H9 (cell line): ENCODE results near the gene SMIM1. TPM values are rescaled to one million over a fixed set of nuclear protein-coding genes. Genes with fewer than 3 reads are reported as not detected.

Experiments used
- DNase-seq: peaks from one replicate; pipeline ENCODE4 v3.0.0-alpha.2; 2017
- H2AFZ ChIP-seq: one replicate; pipeline ENCODE4 v1.6.1; 2013; ENCODE audit warnings: mild to moderate bottlenecking, low read length, control low read depth, moderate library complexity
- H2AK5ac ChIP-seq: 2 replicates; pipeline ENCODE4 v1.6.1; 2013; ENCODE audit warnings: low read length, control low read depth, mixed read lengths; ENCODE audit not compliant: insufficient read length
- H2BK120ac ChIP-seq: one replicate; pipeline ENCODE4 v1.6.1; 2013; ENCODE audit warnings: low read depth, mild to moderate bottlenecking, low read length, control low read depth, inconsistent platforms; ENCODE audit not compliant: poor library complexity, severe bottlenecking
- H2BK12ac ChIP-seq: 2 replicates; pipeline ENCODE4 v1.6.1; 2013; ENCODE audit warnings: low read length, control low read depth, mixed read lengths, low read depth; ENCODE audit not compliant: insufficient read length
- H2BK15ac ChIP-seq: 2 replicates; pipeline ENCODE4 v1.6.1; 2013; ENCODE audit warnings: low read depth, low read length, control low read depth
- H2BK20ac ChIP-seq: one replicate; pipeline ENCODE4 v1.6.1; 2013; ENCODE audit warnings: low read depth, mild to moderate bottlenecking, low read length, control low read depth, inconsistent platforms; ENCODE audit not compliant: poor library complexity, severe bottlenecking
- H2BK5ac ChIP-seq: 2 replicates; pipeline ENCODE4 v1.6.1; 2013; ENCODE audit warnings: low read length, control low read depth, mixed read lengths; ENCODE audit not compliant: insufficient read length
- H3K14ac ChIP-seq: 2 replicates; pipeline ENCODE4 v1.6.1; 2013; ENCODE audit warnings: low read length, control low read depth; ENCODE audit not compliant: insufficient read depth
- H3K18ac ChIP-seq: 2 replicates; pipeline ENCODE4 v1.6.1; 2013; ENCODE audit warnings: low read depth, mild to moderate bottlenecking, mixed read lengths, low read length, control low read depth; ENCODE audit not compliant: insufficient read length
- H3K23ac ChIP-seq: 2 replicates; pipeline ENCODE4 v1.6.1; 2013; ENCODE audit warnings: low read length, control low read depth, mixed read lengths, low read depth; ENCODE audit not compliant: insufficient read length
- H3K23me2 ChIP-seq: 2 replicates; pipeline ENCODE4 v1.6.1; 2013; ENCODE audit warnings: low read depth, mild to moderate bottlenecking, mixed read lengths, low read length, control low read depth; ENCODE audit not compliant: insufficient read length, poor library complexity, severe bottlenecking
- H3K27ac ChIP-seq: 2 replicates; pipeline ENCODE4 v1.5.1; 2013; ENCODE audit warnings: low read length, control low read depth, mixed read lengths, low read depth; ENCODE audit not compliant: insufficient read length
- H3K27me3 ChIP-seq: 2 replicates; pipeline ENCODE4 v1.6.1; 2013; ENCODE audit warnings: low read length, control low read depth, inconsistent platforms; ENCODE audit not compliant: insufficient read depth
- H3K4ac ChIP-seq: 2 replicates; pipeline ENCODE4 v1.6.1; 2013; ENCODE audit warnings: low read depth, mild to moderate bottlenecking, control low read depth, inconsistent platforms, low read length, moderate library complexity
- H3K4me1 ChIP-seq: 2 replicates; pipeline ENCODE4 v1.6.1; 2013; ENCODE audit warnings: low read length, control low read depth, inconsistent platforms; ENCODE audit not compliant: insufficient read depth
- H3K4me2 ChIP-seq: 2 replicates; pipeline ENCODE4 v1.6.1; 2013; ENCODE audit warnings: low read length, control low read depth, mixed read lengths; ENCODE audit not compliant: insufficient read length, insufficient read depth
- H3K56ac ChIP-seq: 2 replicates; pipeline ENCODE4 v1.6.1; 2013; ENCODE audit warnings: low read depth, mild to moderate bottlenecking, mixed read lengths, low read length, control low read depth; ENCODE audit not compliant: insufficient read length
- H3K79me1 ChIP-seq: 2 replicates; pipeline ENCODE4 v1.6.1; 2013; ENCODE audit warnings: low read depth, mild to moderate bottlenecking, moderate library complexity, low read length, control low read depth, inconsistent platforms; ENCODE audit not compliant: insufficient read depth, poor library complexity, severe bottlenecking
- H3K79me2 ChIP-seq: 2 replicates; pipeline ENCODE4 v1.6.1; 2013; ENCODE audit warnings: low read length, control low read depth, inconsistent platforms; ENCODE audit not compliant: insufficient read depth
- H3K9ac ChIP-seq: 2 replicates; pipeline ENCODE4 v1.6.1; 2013; ENCODE audit warnings: low read length, control low read depth, mixed read lengths; ENCODE audit not compliant: insufficient read length; ENCODE audit errors: extremely low read depth
- H3K9me3 ChIP-seq: one replicate; pipeline ENCODE4 v1.6.1; 2013; ENCODE audit warnings: low read depth, low read length, inconsistent platforms; ENCODE audit not compliant: control insufficient read depth
- H3T11ph ChIP-seq: one replicate; pipeline ENCODE4 v1.6.1; 2013; ENCODE audit warnings: mild to moderate bottlenecking, low read length, control low read depth, inconsistent platforms
- H4K20me1 ChIP-seq: one replicate; pipeline ENCODE4 v1.6.1; 2013; ENCODE audit not compliant: control insufficient read depth, insufficient read length, insufficient read depth
- H4K5ac ChIP-seq: 2 replicates; pipeline ENCODE4 v1.6.1; 2013; ENCODE audit warnings: low read depth, mild to moderate bottlenecking, mixed read lengths, low read length, control low read depth; ENCODE audit not compliant: insufficient read length
- H4K8ac ChIP-seq: replicated peaks from 2 replicates; pipeline ENCODE4 v1.6.1; 2013; ENCODE audit warnings: low read length, control low read depth, mixed read lengths, low read depth; ENCODE audit not compliant: insufficient read length
- H4K91ac ChIP-seq: 2 replicates; pipeline ENCODE4 v1.6.1; 2013; ENCODE audit warnings: low read depth, mild to moderate bottlenecking, moderate library complexity, mixed read lengths, low read length, control low read depth; ENCODE audit not compliant: insufficient read length
- H3K27ac Mint-ChIP-seq, 3 experiments: 2 replicates in 2 of 3; 3 replicates in 1 of 3; pipeline ENCODE4 v1.8.0; 2020 to 2021; ENCODE audit warnings: mixed read lengths in 3 of 3, mild to moderate bottlenecking in 1 of 3, moderate library complexity in 1 of 3
- H3K27me3 Mint-ChIP-seq: 2 replicates; pipeline ENCODE4 v1.8.0; 2021; ENCODE audit warnings: low read depth, mild to moderate bottlenecking, moderate library complexity, mixed read lengths
- H3K36me3 Mint-ChIP-seq, 3 experiments: 2 replicates in 2 of 3; 3 replicates in 1 of 3; pipeline ENCODE4 v1.8.0; 2020 to 2021; ENCODE audit warnings: low read depth in 3 of 3, mixed read lengths in 3 of 3; ENCODE audit not compliant: insufficient read depth in 1 of 3
- H3K4me1 Mint-ChIP-seq, 2 experiments: 2 replicates each; pipeline ENCODE4 v1.8.0; 2020; ENCODE audit warnings: mixed read lengths in 2 of 2
- H3K4me3 Mint-ChIP-seq, 2 experiments: 2 replicates in 1 of 2; 3 replicates in 1 of 2; pipeline ENCODE4 v1.8.0; 2020 to 2021; ENCODE audit warnings: mild to moderate bottlenecking in 2 of 2, mixed read lengths in 2 of 2, moderate library complexity in 1 of 2
- H3K9me3 Mint-ChIP-seq, 2 experiments: 2 replicates in 1 of 2; 3 replicates in 1 of 2; pipeline ENCODE4 v1.8.0; 2020; ENCODE audit warnings: mild to moderate bottlenecking in 2 of 2, mixed read lengths in 2 of 2, moderate library complexity in 1 of 2
- CTCF ChIP-seq: fragments of 200-600 bp; sonication (generic); conservative IDR thresholded peaks from 3 replicates; pipeline ENCODE4 v1.8.0; 2021; ENCODE audit warnings: antibody characterized with exemption, mild to moderate bottlenecking
- WGBS: extraction: QIAGEN DNeasy Blood & Tissue Kit; methylation state at CpG from one replicate; pipeline ENCODE4 v1.1.7; 2013; ENCODE audit warnings: missing lambda C conversion rate, low lambda C conversion rate, mixed read lengths; ENCODE audit not compliant: insufficient read length; ENCODE audit errors: extremely low coverage; 5-methylcytosine and 5-hydroxymethylcytosine counted together
- total RNA-seq: library from RNA; stranded (reverse); gene quantifications from 2 replicates; pipeline ENCODE4 v1.2.1, GENCODE V29; 2021

The SMIM1 gene
- total RNA-seq, 1 experiment from 2014 or later, result 5.3 TPM

- Histone ChIP-seq H3K27ac (no peak overlapping the region), H3K79me2 (no peaks in the 10 kb centered on the region), H4K5ac (no peak overlapping the region), H4K8ac (no peak overlapping the region), H3K4me1 (no peaks in the 10 kb centered on the region), H3T11ph (no peak overlapping the region), H2BK20ac (no peak overlapping the region), H3K27me3 (no peaks in the 10 kb centered on the region), H2BK15ac (0 out of 2 replicates have a peak overlapping the region, but pooled peaks have one; percentile 48), H3K23me2 (no peaks in the 10 kb centered on the region), H2BK5ac (no peak overlapping the region), H3K18ac (no peak overlapping the region), H3K9me3 (peaks cover 13% of the 10 kb centered on the region), H4K91ac (no peak overlapping the region), H3K79me1 (no peaks in the 10 kb centered on the region), H2BK12ac (no peak overlapping the region), H3K4me2 (no peak overlapping the region), H4K20me1 (no peaks in the 10 kb centered on the region), H2AFZ (no peak overlapping the region), H2AK5ac (no peak overlapping the region), H2BK120ac (no peak overlapping the region), H3K56ac (no peak overlapping the region), H3K9ac (no peak overlapping the region), H3K23ac (no peak overlapping the region), H3K4ac (no peak overlapping the region), H3K14ac (no peak overlapping the region)
- Mint-ChIP-seq H3K27me3 (peaks cover 41% of the 10 kb centered on the region), H3K36me3 (peaks cover 10 to 14% (median 13%) of the 10 kb centered on the region in 3 experiments), H3K4me1 (peaks cover 0 to 2% of the 10 kb centered on the region in 2 experiments; a peak in 2 of 4 replicates), H3K9me3 (peaks cover 60% of the 10 kb centered on the region in 2 experiments), H3K4me3 (no peak overlapping the region), H3K27ac (no peak overlapping the region)
- no peak for DNase-seq
- no peak for TF ChIP-seq CTCF
- WGBS, result no CpG with 5 or more reads among the region's 11 CpGs
These were observed 32.5 kb downstream of the SMIM1 start for GRCh38 chr1:3805038-3805437.
